ENCODE data around the gene PLA2G12A.

Gene PLA2G12A

GRCh38 chr4:109675843-109676242 lies 54.0 kb downstream of the PLA2G12A start:
- DNase-seq: no peak

GRCh38 chr4:109675181-109675580 lies 54.7 kb downstream of the PLA2G12A start:
- DNase-seq: no peak

GRCh38 chr4:109673303-109673702 lies 56.6 kb downstream of the PLA2G12A start:
- DNase-seq: no peak

GRCh38 chr4:109672169-109672930 lies 57.5 kb downstream of the PLA2G12A start:
- DNase-seq: no peak

- no peak for DNase-seq
Observed at GRCh38 chr4:109671350-109671749, 58.5 kb downstream of the PLA2G12A start.

- DNase-seq: peak; percentile 86
Observed at GRCh38 chr4:109665783-109666485, 63.9 kb downstream of the PLA2G12A start.

- no peak for DNase-seq
Observed at GRCh38 chr4:109662771-109663170, 67.1 kb downstream of the PLA2G12A start.

GRCh38 chr4:109662116-109662515 lies 67.8 kb downstream of the PLA2G12A start:
- no peak for DNase-seq
